ENCODE data around the gene MCTP2.

Gene MCTP2

DNA sequence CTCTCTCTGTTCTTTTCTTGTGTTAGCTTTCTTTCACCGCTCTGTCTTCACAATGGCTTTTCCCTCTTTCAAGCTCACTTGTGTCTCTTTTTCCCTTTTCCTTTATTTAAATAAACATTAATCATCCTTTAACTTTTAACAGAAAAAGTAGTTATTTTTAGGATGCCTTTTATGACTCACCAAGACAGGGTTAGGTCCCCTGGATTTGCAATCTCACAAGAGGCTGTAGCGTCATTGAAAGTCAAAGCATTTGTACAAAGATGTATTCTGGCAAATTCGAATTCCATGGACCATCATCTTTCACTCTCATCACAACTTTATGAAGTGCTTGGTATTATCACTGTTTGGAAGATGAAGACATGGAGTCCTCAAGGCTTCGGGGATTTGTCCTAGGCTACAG, 34.8 kb upstream of the MCTP2 start:
- no peaks in the 10 kb centered on the region for H3K36me3 ChIP-seq
- no peak for DNase-seq
- peaks cover 46% of the 10 kb centered on the region for H3K27me3 ChIP-seq (ENCODE audit: insufficient read depth, low read depth, severe bottlenecking)

GRCh38 chr15:94198633-94199032, 32.7 kb upstream of the MCTP2 start:
- Histone ChIP-seq H3K36me3 (no peaks in the 10 kb centered on the region), H3K4me3 (ENCODE audit: low read depth, low read length) (no peak overlapping the region), H3K9me3 (ENCODE audit: severe bottlenecking) (no peaks in the 10 kb centered on the region), H3K27ac (no peak overlapping the region), H3K27me3 (ENCODE audit: insufficient read depth, low read depth, severe bottlenecking) (peaks cover 54% of the 10 kb centered on the region)
- no peak for DNase-seq
- no peak for TF ChIP-seq CTCF (IDR thresholded peaks at IDR 0.05; ENCODE audit: low read depth, low read length)

More for the DNA sequence above, 34.8 kb upstream of the MCTP2 start:
- TF ChIP-seq CTCF (IDR thresholded peaks at IDR 0.05; ENCODE audit: low read depth, low read length), result no peak
- Histone ChIP-seq H3K9me3 (ENCODE audit: severe bottlenecking) (no peaks in the 10 kb centered on the region), H3K27ac (no peak overlapping the region), H3K4me3 (ENCODE audit: low read depth, low read length) (no peak overlapping the region)

DNA sequence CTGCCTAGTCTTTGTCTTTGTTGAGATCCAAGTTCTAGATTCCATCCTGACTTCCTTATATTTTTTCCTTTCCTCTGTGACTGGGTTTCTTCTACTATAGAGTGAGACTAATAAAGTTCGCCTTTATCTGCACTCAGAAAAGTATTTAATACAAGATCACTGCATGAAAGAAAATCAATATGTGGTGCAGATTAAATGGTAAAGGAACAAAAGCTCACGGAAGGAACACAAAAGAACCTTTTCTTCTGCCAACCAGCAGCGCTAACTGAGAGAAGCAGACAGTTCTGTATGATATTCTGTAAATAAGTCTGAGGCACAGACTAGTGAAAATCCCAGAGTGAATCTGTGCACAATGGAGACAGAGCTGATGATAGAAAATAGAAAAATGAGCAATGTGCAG, 31.6 kb upstream of the MCTP2 start:
- H3K36me3 ChIP-seq, result no peaks in the 10 kb centered on the region
- no peak for TF ChIP-seq CTCF (IDR thresholded peaks at IDR 0.05; ENCODE audit: low read depth, low read length)
- peaks cover 59% of the 10 kb centered on the region for H3K27me3 ChIP-seq (ENCODE audit: insufficient read depth, low read depth, severe bottlenecking)
- no peak overlapping the region for H3K4me3 ChIP-seq (ENCODE audit: low read depth, low read length)
- H3K9me3 ChIP-seq (ENCODE audit: severe bottlenecking), result no peaks in the 10 kb centered on the region
- no peak for DNase-seq
- H3K27ac ChIP-seq, result no peak overlapping the region

DNA sequence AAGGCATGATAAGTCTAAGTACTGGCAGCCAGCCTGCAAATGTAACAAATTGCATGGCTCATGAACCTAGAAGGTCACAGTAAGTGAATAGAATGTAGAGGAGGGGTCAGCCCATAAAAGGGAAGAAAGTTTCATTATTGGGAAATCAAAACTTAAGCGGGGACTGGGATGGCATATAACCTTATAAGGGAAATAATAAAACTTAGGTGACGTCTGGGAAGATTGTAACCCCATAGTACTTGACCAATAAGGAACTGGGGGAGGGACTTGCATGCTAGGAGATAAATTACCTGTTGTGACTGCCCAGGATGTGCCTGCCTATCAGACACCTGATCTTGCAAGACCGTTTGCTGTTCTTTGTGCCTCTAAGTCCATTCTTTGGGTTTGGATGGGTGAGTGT, 28.1 kb upstream of the MCTP2 start:
- Histone ChIP-seq H3K9me3 (ENCODE audit: severe bottlenecking) (no peaks in the 10 kb centered on the region), H3K27ac (no peak overlapping the region), H3K27me3 (ENCODE audit: insufficient read depth, low read depth, severe bottlenecking) (peaks cover 53% of the 10 kb centered on the region), H3K36me3 (no peaks in the 10 kb centered on the region), H3K4me3 (ENCODE audit: low read depth, low read length) (no peak overlapping the region)
- DNase-seq, result no peak
- TF ChIP-seq CTCF (IDR thresholded peaks at IDR 0.05; ENCODE audit: low read depth, low read length), result no peak

- H3K27ac ChIP-seq, result no peak overlapping the region
These were observed 26.0 kb upstream of the MCTP2 start for GRCh38 chr15:94205366-94205765.

More at GRCh38 chr15:94205366-94205765, 26.0 kb upstream of the MCTP2 start:
- H3K9me3 ChIP-seq (ENCODE audit: severe bottlenecking), result no peaks in the 10 kb centered on the region
- no peak overlapping the region for H3K4me3 ChIP-seq (ENCODE audit: low read depth, low read length)
- no peak for TF ChIP-seq CTCF (IDR thresholded peaks at IDR 0.05; ENCODE audit: low read depth, low read length)
- H3K27me3 ChIP-seq (ENCODE audit: insufficient read depth, low read depth, severe bottlenecking), result peaks cover 44% of the 10 kb centered on the region
- no peaks in the 10 kb centered on the region for H3K36me3 ChIP-seq
- no peak for DNase-seq

All from WERI-Rb-1 (cell line).